Sciatic nerve (tissue), 2 donors: ENCODE measurements around the gene IL7R. TPM values are rescaled to one million over a fixed set of nuclear protein-coding genes. Genes with fewer than 3 reads are reported as not detected.
"Not testable (repeated sequence)": the region's sequence is repeated elsewhere in the genome, so short reads cannot be mapped to it uniquely, and the experiment has no call there.

Experiments
- ATAC-seq: fragments of 200-7000 bp; cut with Tn5 transposase; one replicate; pipeline ENCODE4 v1.9.1; 2020; ENCODE audit warnings: mild to moderate bottlenecking, moderate library complexity
- DNase-seq: peaks from one replicate; pipeline ENCODE4 v3.0.0-alpha.2; 2020; ENCODE audit warnings: low spot score
- intact Hi-C: fragments of 100-400 bp; cut with DNase I; formaldehyde crosslinking; loops from one replicate; pipeline ENCODE4 v1.14.2; 2022
- total RNA-seq: library from RNA; stranded (reverse); fragmentation: NEBNext Ultra II Directional; extraction: Animal tissue kit (Norgen Biotek cat#: 25700); gene quantifications from one replicate; pipeline ENCODE4 v1.2.1, GENCODE V29; 2021
- donor health status: DM: no; HTN: no; CAD: no.
- donor health status: DM: no; HTN: no; CAD: no.

The IL7R gene
- total RNA-seq, 1 donor from 2014 or later = 7.8 TPM

- intact Hi-C loops = no loop called here
- no peak for DNase-seq
Measured at GRCh38 chr5:35835796-35836742, 20.6 kb upstream of the IL7R start.

GRCh38 chr5:35838370-35839042, 18.2 kb upstream of the IL7R start:
- intact Hi-C loops = no loop called here
- ATAC-seq (no peak), DNase-seq (no peak)

More at GRCh38 chr5:35835796-35836742, 20.6 kb upstream of the IL7R start:
- ATAC-seq = no peak

DNA sequence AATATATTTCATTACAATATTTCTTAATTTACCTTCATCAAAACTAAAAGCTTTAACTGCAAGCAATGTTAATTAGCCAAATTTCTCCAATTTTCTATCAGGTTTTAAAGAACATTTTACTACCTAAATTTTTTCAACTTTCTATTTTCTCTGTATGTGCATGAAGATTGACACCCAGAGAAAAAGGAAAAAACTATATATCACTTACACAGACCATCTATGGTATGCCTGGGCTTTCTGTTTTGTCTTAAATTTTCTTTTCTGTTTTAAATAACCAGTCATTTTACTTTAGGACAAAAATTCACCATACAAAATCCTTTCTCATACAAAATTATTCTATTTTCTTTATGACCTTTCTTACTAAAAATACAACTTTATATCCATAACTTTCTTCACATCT, 13.8 kb upstream of the IL7R start:
- no peak for ATAC-seq
- intact Hi-C loops = no loop called here
- DNase-seq = no peak

DNA sequence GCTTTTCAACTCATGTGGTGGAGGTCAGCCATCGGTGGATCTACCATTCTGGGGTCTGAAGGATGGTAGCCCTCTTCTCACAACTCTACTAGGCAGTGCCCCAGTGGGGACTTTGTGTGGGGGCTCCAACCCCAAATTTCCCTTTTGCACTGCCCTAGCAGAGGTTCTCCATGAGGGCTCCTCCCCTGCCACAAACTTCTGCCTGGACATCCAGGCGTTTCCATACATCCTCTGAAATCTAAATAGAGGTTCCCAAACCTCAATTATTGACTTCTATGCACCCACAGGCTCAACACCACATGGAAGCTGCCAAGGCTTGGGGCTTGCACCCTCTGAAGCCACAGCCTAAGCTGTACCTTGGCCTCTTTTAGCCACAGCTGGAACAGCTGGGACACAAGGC, 11.2 kb upstream of the IL7R start:
- intact Hi-C loops, ATAC-seq, DNase-seq: not testable (repeated sequence)

GRCh38 chr5:35847491-35847890, 9.2 kb upstream of the IL7R start:
- ATAC-seq (no peak), DNase-seq (no peak)
- intact Hi-C loops = no loop called here

GRCh38 chr5:35847961-35848360, 8.7 kb upstream of the IL7R start:
- ATAC-seq = no peak
- intact Hi-C loops = no loop called here

DNA sequence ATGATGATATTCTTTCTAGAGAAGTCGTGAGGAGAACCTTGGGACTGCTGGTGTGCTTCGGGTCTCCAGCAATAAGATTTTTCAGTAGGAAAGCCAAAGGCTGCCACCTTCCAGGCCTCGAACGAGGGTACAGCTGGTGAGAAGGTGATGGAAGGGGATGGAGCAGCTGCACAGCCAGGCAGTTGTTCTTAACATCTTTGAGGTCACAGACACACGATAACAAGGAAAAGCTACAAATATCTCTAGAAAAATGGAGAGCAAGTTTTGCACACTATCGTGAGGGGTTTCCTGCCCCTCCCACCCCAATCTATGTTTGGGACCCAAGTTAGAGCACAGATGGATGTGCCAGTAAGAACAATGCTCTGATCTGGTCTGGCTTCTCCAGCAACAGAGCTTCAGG, 6.8 kb upstream of the IL7R start:
- intact Hi-C loops = no loop called here
- no peak for ATAC-seq
- no peak for DNase-seq

More at GRCh38 chr5:35847961-35848360, 8.7 kb upstream of the IL7R start:
- DNase-seq = no peak

DNA sequence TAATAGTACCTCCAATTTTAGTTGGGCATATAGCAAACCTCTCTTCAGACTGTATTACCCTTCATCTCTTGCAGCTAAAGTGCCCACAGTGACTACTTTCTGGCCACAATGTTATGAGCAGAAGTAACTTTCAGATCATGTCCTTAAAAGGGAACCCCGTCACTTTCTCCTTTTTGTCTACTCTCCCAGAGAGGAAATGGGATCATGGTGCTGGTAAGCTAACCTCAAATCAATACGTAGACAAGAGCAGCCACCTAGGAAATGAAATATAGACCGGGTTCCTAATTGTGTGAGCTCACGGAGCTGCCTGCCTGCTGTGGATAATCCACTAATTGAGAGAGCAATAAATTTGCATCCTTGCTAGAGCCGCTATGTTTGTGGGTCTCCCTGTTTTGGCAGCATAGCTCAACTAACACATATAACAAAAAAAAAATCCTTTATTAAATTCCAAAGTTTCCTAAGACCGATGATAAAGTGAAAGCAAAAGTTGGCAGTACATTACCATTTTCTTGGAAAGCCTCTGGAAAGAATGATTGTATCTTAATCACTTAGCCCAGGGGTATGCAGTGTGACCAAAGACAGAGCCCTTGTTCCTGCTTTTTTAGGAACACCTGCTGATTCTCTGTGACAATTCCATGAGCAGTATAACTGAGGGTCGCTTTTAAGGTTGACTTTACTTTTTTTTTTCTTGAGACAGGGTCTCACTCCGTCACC, 5.6 kb upstream of the IL7R start:
- intact Hi-C loops = no loop called here
- ATAC-seq = no peak
- DNase-seq = no peak

DNA sequence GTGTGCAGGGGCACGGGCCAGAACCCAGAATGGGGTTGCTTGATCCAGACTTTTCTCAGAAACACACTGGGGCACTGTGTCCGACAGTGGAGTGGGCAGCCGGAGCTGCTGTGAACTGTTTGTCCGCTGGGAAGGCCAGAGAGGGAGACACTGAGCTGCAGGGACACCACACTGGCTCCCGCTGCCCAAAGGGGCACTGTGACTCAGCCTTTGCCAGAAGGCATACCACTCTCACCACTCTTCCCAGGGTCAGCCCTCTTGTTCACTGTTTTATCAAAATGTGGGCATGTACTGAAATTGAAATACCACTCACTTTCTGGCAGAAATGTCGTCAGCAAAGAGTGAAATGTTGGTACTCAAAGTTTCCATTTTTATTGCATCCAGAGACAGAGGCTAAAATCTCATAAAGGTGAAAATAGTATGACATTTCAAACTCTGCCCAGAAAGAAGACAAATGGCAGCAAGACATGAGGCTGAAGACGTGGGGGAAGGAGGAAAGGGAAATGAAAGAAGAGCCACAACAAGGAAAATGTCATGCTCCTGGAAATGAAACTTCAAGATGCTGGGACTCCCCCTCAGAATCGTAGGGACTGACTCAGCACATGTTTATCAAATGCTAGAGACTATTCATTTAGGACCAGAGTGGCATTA, 4.5 kb upstream of the IL7R start:
- DNase-seq = no peak
- intact Hi-C loops = no loop called here
- peak; percentile 33 for ATAC-seq

DNA sequence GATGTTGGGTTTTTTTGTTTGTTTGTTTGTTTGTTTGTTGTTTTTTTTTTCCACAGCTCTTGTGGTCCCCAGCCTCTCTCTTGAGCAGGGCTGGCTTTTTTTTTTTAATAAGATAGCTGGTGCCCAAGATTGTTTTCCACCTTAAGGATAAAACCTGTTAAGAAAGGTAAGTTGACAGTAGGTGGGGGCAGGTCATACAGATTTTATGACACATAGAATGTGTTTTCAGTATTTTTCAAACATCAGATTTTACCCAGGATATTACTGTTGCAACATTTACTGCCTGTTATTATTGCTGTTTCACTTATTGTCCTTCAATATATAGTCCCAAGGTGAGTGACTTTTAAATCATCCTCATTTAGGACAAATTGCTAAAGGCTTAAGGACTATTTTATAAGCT, 3.9 kb upstream of the IL7R start:
- intact Hi-C loops = no loop called here
- ATAC-seq (no peak), DNase-seq (no peak)

GRCh38 chr5:35853631-35854030, 3.1 kb upstream of the IL7R start:
- no peak for DNase-seq
- ATAC-seq = no peak
- intact Hi-C loops = no loop called here

DNA sequence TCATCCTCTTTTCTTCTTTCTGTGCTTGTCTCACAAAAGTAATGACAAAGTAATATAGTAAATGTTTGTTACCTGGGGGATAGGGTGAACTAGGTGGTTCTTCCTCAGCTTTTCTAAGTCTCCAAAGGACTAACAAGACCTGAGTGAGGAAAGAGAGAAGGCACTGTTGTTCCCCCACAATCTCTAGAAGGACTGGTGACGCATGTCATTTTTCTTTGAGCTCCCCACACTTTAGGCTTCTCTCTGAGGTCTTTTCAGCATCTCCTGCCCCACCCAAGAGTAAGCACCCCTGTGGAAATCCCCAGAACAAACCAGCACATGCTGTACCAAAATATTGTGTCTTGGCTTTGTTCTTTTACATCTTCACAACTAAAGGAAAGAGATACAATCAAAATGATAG, 2.4 kb upstream of the IL7R start:
- intact Hi-C loops = no loop called here
- no peak for ATAC-seq
- DNase-seq = no peak

GRCh38 chr5:35855187-35855586, 1.5 kb upstream of the IL7R start:
- ATAC-seq (no peak), DNase-seq (no peak)
- intact Hi-C loops = no loop called here

DNA sequence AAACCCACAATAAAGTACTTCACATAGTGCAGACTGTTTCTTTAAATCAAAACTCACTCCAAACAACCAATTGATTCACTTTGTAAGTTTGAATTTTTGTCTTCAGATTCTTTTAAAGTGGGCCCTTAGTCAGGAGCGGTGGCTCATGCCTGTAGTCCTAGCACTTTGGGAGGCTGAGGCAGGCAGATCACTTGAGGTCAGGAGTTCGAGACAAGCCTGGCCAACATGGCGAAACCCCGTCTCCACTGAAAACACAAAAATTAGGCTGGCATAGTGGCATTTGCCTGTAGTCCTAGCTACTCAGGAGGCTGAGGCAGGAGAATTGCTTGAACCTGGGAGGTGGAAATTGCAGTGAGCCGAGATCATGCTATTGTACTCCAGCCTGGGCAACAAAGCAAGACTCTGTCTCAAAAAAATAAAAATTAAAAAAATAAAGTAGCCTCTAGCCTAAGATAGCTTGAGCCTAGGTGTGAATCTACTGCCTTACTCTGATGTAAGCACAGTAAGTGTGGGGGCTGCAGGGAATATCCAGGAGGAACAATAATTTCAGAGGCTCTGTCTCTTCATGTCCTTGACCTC, 416 bp upstream of the IL7R start:
- DNase-seq, intact Hi-C loops, ATAC-seq: not testable (repeated sequence)

DNA sequence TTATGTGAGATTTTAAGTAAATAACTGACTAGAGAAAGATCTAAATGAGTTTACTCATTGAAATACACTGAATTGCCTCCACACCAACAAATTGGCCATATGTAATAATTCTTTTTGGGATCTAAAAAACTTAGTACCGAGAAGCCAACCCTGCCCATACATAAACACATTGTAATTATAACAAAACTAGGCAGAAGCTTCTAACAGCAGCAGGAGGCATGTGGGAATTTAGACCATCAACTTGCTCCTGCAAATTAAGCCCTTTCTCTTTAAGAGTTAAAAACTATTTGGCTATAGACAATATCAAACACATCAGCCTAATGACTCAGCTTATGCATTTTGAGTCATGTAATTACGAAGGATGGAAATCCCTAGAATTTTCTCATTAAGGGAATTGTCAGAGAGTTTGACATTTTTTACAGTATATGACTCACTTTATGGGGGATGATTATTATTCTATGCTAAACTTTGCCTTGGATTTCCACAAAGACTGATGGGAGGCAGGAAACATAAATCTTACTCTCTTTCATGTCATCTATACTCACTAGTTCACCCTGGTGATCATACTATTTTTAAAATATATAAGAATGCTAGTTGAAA, 1.0 kb downstream of the IL7R start:
- no peak for ATAC-seq

GRCh38 chr5:35859101-35859661, 2.5 kb downstream of the IL7R start:
- intact Hi-C loops = no loop called here
- peak; percentile 34 for ATAC-seq
- DNase-seq = no peak

More for the DNA sequence above, 1.0 kb downstream of the IL7R start:
- intact Hi-C loops = no loop called here
- no peak for DNase-seq

DNA sequence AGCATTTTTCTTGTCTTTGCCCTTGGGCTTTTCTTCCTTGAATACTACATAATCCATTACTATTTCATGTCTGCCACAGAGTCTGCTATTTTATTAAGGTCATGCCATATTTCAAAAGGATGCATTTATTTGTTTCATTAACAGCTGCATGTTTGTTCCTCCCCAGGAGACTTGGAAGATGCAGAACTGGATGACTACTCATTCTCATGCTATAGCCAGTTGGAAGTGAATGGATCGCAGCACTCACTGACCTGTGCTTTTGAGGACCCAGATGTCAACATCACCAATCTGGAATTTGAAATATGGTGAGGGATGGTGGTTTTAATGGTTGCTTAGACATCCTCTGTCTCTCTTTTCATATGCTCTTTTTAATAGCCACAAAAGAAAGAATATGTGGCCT, 4.0 kb downstream of the IL7R start:
- intact Hi-C loops = no loop called here
- DNase-seq (no peak), ATAC-seq (no peak)

GRCh38 chr5:35861718-35862117, 5.0 kb downstream of the IL7R start:
- DNase-seq (no peak), ATAC-seq (no peak)
- intact Hi-C loops = no loop called here
